Measurements from ENCODE around the gene SLC12A7.

GRCh38 chr5:1142886-1143669 is 31.2 kb upstream of the SLC12A7 start:
- TF ChIP-seq CTCF (conservative IDR thresholded peaks at IDR 0.05; ENCODE audit: low read depth, low read length) (no peak), EZH2 (IDR thresholded peaks at IDR 0.05; ENCODE audit: low read length, unreplicated experiment) (no peak)

Measured in PC-3 (cell line).